H4 (cell line): ENCODE measurements around the gene WHRN. TPM values are rescaled to one million over a fixed set of nuclear protein-coding genes. Genes with fewer than 3 reads are reported as not detected.

ENCODE experiments used
- DNase-seq: peaks from one replicate; pipeline ENCODE4 v3.0.0-alpha.2; 2015; ENCODE audit warnings: low spot score
- total RNA-seq: library from RNA; depleted of rRNA; stranded (reverse); fragments of >200 nt; shearing (Covaris generic); gene quantifications from 2 replicates; pipeline ENCODE4 v1.2.3, GENCODE V29; 2014

The WHRN gene
- total RNA-seq, 1 experiment from 2014 or later = 1.5 TPM

GRCh38 chr9:114449236-114449635 lies 56.0 kb downstream of the WHRN start:
- DNase-seq = peak; percentile 37

GRCh38 chr9:114448706-114449105 lies 56.6 kb downstream of the WHRN start:
- DNase-seq = peak; percentile 92

GRCh38 chr9:114446672-114447450 lies 58.4 kb downstream of the WHRN start:
- no peak for DNase-seq

- DNase-seq = no peak
These were observed 59.2 kb downstream of the WHRN start for GRCh38 chr9:114446036-114446435.

- no peak for DNase-seq
These were observed 59.7 kb downstream of the WHRN start for GRCh38 chr9:114445616-114446015.

GRCh38 chr9:114442022-114442421 lies 63.3 kb downstream of the WHRN start:
- DNase-seq = no peak

GRCh38 chr9:114437401-114437893 lies 67.8 kb downstream of the WHRN start:
- DNase-seq = no peak

- peak; percentile 31 for DNase-seq
These were observed 70.4 kb downstream of the WHRN start for GRCh38 chr9:114434878-114435311.

- no peak for DNase-seq
These were observed 71.5 kb downstream of the WHRN start for GRCh38 chr9:114433720-114434255.

GRCh38 chr9:114433086-114433485 lies 72.2 kb downstream of the WHRN start:
- no peak for DNase-seq

- no peak for DNase-seq
These were observed 72.8 kb downstream of the WHRN start for GRCh38 chr9:114432323-114433067.

GRCh38 chr9:114431770-114432169 lies 73.5 kb downstream of the WHRN start:
- DNase-seq = no peak

GRCh38 chr9:114431003-114431402 lies 74.3 kb downstream of the WHRN start:
- DNase-seq = no peak

GRCh38 chr9:114430457-114430856 lies 74.8 kb downstream of the WHRN start:
- no peak for DNase-seq

GRCh38 chr9:114429488-114429887 lies 75.8 kb downstream of the WHRN start:
- no peak for DNase-seq

GRCh38 chr9:114428466-114428865 lies 76.8 kb downstream of the WHRN start:
- no peak for DNase-seq

- no peak for DNase-seq
These were observed 77.6 kb downstream of the WHRN start for GRCh38 chr9:114427644-114428043.

GRCh38 chr9:114426046-114426948 lies 79.0 kb downstream of the WHRN start:
- DNase-seq = no peak

- DNase-seq = no peak
These were observed 80.1 kb downstream of the WHRN start for GRCh38 chr9:114425126-114425525.

GRCh38 chr9:114424126-114424525 lies 81.1 kb downstream of the WHRN start:
- no peak for DNase-seq

- DNase-seq = no peak
These were observed 82.1 kb downstream of the WHRN start for GRCh38 chr9:114423181-114423580.

GRCh38 chr9:114421147-114421546 lies 84.1 kb downstream of the WHRN start:
- no peak for DNase-seq
